ENCODE measurements around the gene WSCD1.

WSCD1 gene

DNA sequence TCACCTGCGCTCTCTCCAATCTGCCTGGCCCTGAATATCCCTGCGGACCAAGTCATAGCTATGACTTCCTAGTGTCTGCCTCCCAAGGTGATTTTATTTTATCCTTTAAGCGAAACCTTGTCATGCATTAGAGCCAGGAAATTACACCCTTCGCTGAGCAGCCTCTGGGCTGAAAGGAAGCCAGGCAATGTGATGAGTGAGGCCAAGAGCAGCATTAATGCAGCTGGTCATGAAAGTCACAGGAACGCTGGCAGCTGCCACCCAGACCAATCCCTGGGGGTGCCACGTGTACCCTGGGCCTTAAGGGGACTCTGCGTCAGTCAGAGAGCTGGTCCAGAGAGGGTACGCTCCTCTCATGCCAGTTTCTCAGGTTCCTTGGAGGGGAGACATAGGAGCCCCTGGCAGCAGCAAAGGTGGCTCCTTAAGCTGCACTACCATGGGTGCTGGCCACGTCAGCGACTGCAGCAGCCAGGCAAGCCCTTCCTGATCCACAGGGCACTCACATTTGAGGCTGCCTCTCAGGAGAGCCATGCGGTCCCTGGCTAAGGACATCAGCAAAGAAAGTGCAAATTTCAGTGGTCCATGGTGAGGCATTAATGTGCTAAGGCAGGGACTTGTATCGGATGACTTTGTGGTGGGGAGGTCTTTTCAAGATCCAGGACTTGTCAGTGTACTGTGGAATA, 42.7 kb upstream of the WSCD1 start:
- ChIA-PET CTCF (no interaction called here), POLR2A (no interaction called here)
- TF ChIP-seq FOXA1 (IDR thresholded peaks at IDR 0.05) = no peak
- DNase-seq (ENCODE audit: extremely low spot score) = no peak

DNA sequence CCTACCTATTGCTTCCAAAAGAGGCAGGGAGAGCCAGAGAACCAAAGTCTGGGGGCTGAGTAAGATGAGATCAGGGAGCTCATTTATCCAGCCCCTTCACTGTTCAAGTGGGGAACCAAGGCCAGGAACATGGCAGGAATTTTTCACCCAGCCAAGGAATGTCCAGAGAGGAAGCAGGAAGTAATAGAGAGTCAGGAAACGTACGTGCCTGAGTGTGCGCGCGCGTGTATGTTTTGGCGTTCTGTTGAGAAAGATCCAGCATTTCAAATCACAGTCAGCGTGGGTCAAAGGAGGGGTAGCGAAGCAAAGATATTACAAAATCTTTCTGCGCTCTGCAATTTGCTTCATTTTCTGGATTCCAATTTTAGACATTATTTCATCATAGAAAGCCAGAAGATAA, 41.9 kb upstream of the WSCD1 start:
- TF ChIP-seq FOXM1 (IDR thresholded peaks at IDR 0.05; ENCODE audit: borderline replicate concordance) (no peak), ARNT (IDR thresholded peaks at IDR 0.05) (no peak), LEF1 (IDR thresholded peaks at IDR 0.05; ENCODE audit: borderline replicate concordance) (no peak), HDGF (IDR thresholded peaks at IDR 0.05; ENCODE audit: borderline replicate concordance) (no peak), FOXK2 (IDR thresholded peaks at IDR 0.05) (no peak), SUZ12 (IDR thresholded peaks at IDR 0.05) (no peak), FOXA1 (IDR thresholded peaks at IDR 0.05) (no peak), SP1 (IDR thresholded peaks at IDR 0.05) (no peak), ZNF384 (IDR thresholded peaks at IDR 0.05) (no peak), ELF4 (IDR thresholded peaks at IDR 0.05) (no peak), TARDBP (IDR thresholded peaks at IDR 0.05) (no peak)
- CTCF ChIA-PET = no interaction called here
- POLR2A ChIA-PET = no interaction called here
- DNase-seq (ENCODE audit: extremely low spot score) = no peak

DNA sequence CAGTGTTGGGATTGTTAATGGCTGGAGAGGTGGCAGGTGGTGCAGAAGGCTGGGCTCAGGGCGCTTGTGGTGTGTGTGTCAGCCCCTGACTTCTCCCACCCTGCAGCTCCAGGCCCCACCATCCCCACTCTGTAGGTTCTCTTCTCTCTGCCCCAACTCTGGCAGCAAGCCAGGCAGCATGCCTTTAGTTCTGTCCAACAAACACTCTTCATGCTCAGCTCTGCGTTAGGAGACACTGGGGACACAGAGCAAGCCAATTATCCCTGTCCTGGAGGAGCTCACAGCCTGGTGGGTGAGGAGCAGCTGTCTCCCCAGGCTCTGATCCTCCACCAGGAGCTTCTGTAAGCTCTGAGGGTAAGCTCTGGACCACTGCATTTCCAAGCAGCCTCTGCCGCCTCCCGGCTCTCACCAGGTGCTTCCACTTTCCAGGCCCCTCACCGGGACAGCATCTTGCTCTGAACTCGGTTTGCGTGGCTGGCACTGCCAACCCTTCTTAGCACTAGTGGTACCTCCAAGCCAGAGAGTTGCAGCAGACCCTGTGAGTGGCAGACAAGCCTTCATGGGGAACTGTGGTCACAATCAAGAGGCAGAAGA, 34.3 kb upstream of the WSCD1 start:
- TF ChIP-seq ARNT (IDR thresholded peaks at IDR 0.05) (no peak), NFRKB (IDR thresholded peaks at IDR 0.05) (no peak), LEF1 (IDR thresholded peaks at IDR 0.05; ENCODE audit: borderline replicate concordance) (no peak), FOXM1 (IDR thresholded peaks at IDR 0.05; ENCODE audit: borderline replicate concordance) (no peak), HDGF (IDR thresholded peaks at IDR 0.05; ENCODE audit: borderline replicate concordance) (no peak), ELF4 (IDR thresholded peaks at IDR 0.05) (no peak), ZNF384 (IDR thresholded peaks at IDR 0.05) (no peak), TARDBP (IDR thresholded peaks at IDR 0.05) (no peak), CTBP1 (IDR thresholded peaks at IDR 0.05; ENCODE audit: borderline replicate concordance) (no peak), FOXA1 (IDR thresholded peaks at IDR 0.05) (no peak), BHLHE40 (IDR thresholded peaks at IDR 0.05; ENCODE audit: borderline replicate concordance) (no peak), SP1 (IDR thresholded peaks at IDR 0.05) (no peak), FOXK2 (IDR thresholded peaks at IDR 0.05) (no peak)
- TF ChIP-seq, protein P1, sequence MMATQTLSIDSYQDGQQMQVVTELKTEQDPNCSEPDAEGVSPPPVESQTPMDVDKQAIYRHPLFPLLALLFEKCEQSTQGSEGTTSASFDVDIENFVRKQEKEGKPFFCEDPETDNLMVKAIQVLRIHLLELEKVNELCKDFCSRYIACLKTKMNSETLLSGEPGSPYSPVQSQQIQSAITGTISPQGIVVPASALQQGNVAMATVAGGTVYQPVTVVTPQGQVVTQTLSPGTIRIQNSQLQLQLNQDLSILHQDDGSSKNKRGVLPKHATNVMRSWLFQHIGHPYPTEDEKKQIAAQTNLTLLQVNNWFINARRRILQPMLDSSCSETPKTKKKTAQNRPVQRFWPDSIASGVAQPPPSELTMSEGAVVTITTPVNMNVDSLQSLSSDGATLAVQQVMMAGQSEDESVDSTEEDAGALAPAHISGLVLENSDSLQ (IDR thresholded peaks at IDR 0.05) = no peak
- no peak for DNase-seq (ENCODE audit: extremely low spot score)
- ChIA-PET POLR2A (no interaction called here), CTCF (no interaction called here)

DNA sequence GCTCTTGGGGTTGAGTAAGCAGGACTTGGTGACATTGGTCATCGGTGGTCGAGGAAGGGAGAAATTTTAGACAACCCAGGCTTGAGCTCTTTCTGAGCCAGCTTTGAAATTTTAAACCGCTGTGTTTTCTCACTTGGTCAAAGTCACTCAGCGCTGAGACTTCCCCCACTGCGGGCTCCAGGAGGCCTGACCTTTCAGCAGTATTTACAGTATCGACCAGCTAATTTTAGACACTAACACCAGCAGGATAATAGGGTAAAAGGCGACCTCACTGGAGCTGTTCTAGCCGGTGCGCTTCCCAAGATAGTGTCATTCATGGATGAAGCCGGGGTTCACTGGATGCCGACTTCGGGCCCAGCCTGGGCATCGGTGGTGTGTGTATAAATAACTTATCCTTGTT, 29.7 kb upstream of the WSCD1 start:
- POLR2A ChIA-PET = no interaction called here
- TF ChIP-seq L3MBTL2 (conservative IDR thresholded peaks at IDR 0.05) = no peak
- no peak for TF ChIP-seq FOXM1 (IDR thresholded peaks at IDR 0.05; ENCODE audit: borderline replicate concordance)
- no peak for TF ChIP-seq SP1 (IDR thresholded peaks at IDR 0.05)
- TF ChIP-seq SUZ12 (IDR thresholded peaks at IDR 0.05) = no peak
- no peak for TF ChIP-seq LEF1 (IDR thresholded peaks at IDR 0.05; ENCODE audit: borderline replicate concordance)
- TF ChIP-seq ZNF384 (IDR thresholded peaks at IDR 0.05) = no peak
- TF ChIP-seq BHLHE40 (IDR thresholded peaks at IDR 0.05; ENCODE audit: borderline replicate concordance) = no peak
- TF ChIP-seq FOXK2 (IDR thresholded peaks at IDR 0.05) = no peak
- no peak for TF ChIP-seq CTBP1 (IDR thresholded peaks at IDR 0.05; ENCODE audit: borderline replicate concordance)
- no peak for TF ChIP-seq ARNT (IDR thresholded peaks at IDR 0.05)
- TF ChIP-seq, protein P1 (IDR thresholded peaks at IDR 0.05) = no peak
- TF ChIP-seq ELF4 (IDR thresholded peaks at IDR 0.05) = no peak
- TF ChIP-seq TARDBP (IDR thresholded peaks at IDR 0.05) = no peak
- no peak for TF ChIP-seq FOXA1 (IDR thresholded peaks at IDR 0.05)
- CTCF ChIA-PET = no interaction called here
- no peak for DNase-seq (ENCODE audit: extremely low spot score)

DNA sequence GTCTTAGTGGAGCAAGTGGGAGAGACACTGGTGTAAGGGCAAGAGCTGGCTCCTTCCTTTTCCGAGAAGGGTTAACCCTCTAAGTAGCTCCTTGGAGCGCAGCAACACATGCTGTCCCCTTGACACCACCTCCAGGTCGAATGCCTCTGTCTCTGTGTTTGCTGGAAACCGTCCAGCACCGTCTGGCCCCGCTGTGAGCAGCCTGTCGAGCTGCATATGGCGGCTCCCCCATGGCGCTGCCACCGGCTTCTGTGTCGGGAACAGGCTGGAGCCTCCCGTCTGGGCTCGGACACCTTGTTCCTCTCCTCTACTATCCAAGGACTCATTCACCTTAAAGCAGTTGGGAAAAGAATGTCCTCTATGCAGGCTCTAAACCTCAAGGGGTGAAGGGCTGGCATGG, 28.9 kb upstream of the WSCD1 start:
- no peak for TF ChIP-seq SUZ12 (IDR thresholded peaks at IDR 0.05)
- TF ChIP-seq FOXA1 (IDR thresholded peaks at IDR 0.05) = no peak
- TF ChIP-seq SP1 (IDR thresholded peaks at IDR 0.05) = no peak
- TF ChIP-seq ARNT (IDR thresholded peaks at IDR 0.05) = no peak
- TF ChIP-seq L3MBTL2 (conservative IDR thresholded peaks at IDR 0.05) = no peak
- TF ChIP-seq ELF4 (IDR thresholded peaks at IDR 0.05) = no peak
- TF ChIP-seq NFRKB (IDR thresholded peaks at IDR 0.05) = no peak
- no peak for TF ChIP-seq ZNF384 (IDR thresholded peaks at IDR 0.05)
- TF ChIP-seq FOXM1 (IDR thresholded peaks at IDR 0.05; ENCODE audit: borderline replicate concordance) = no peak
- no peak for TF ChIP-seq HDGF (IDR thresholded peaks at IDR 0.05; ENCODE audit: borderline replicate concordance)
- no peak for TF ChIP-seq BHLHE40 (IDR thresholded peaks at IDR 0.05; ENCODE audit: borderline replicate concordance)
- TF ChIP-seq CTBP1 (IDR thresholded peaks at IDR 0.05; ENCODE audit: borderline replicate concordance) = no peak
- TF ChIP-seq FOXK2 (IDR thresholded peaks at IDR 0.05) = no peak
- TF ChIP-seq, protein P1 (IDR thresholded peaks at IDR 0.05) = no peak
- TF ChIP-seq TARDBP (IDR thresholded peaks at IDR 0.05) = no peak
- no peak for TF ChIP-seq LEF1 (IDR thresholded peaks at IDR 0.05; ENCODE audit: borderline replicate concordance)
- CTCF ChIA-PET = no interaction called here
- POLR2A ChIA-PET = no interaction called here
- no peak for DNase-seq (ENCODE audit: extremely low spot score)

DNA sequence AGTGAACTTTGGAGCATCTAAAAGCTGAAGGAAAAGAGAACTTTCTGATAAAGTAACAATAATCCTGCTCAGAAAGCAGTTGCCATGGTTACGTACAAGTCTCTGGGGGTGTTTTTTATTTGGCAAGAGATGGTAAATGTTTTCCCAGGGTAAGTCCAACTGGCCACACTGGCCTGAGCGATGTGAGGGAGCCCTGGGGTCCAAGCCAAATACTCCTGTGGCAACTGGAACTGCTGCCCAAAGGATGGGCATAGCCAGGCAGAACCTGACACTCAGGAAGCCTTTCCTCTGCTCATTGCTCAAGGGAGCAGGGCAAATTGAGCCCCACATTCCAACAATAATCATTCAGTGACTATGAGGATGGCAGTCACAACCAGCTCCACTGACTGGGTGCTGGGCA, 26.8 kb upstream of the WSCD1 start:
- ChIA-PET POLR2A (no interaction called here), CTCF (no interaction called here)
- TF ChIP-seq HDGF (IDR thresholded peaks at IDR 0.05; ENCODE audit: borderline replicate concordance) = no peak
- no peak for TF ChIP-seq LEF1 (IDR thresholded peaks at IDR 0.05; ENCODE audit: borderline replicate concordance)
- no peak for TF ChIP-seq FOXK2 (IDR thresholded peaks at IDR 0.05)
- DNase-seq (ENCODE audit: extremely low spot score) = no peak
